Pancreas (tissue), 10 donors: ENCODE results near the gene XPO6. TPM values are rescaled to one million over a fixed set of nuclear protein-coding genes. Genes with fewer than 3 reads are reported as not detected.

Source experiments
- ATAC-seq, 4 donors: fragments of 200-7000 bp; cut with Tn5 transposase; one replicate each; pipeline versions ENCODE4 v1.8.0 to v1.9.1; 2020; ENCODE audit warnings: mild to moderate bottlenecking in 4 of 4, moderate library complexity in 4 of 4
- DNase-seq, 6 donors: peaks; one replicate each; pipeline ENCODE4 v3.0.0-alpha.2; 2020
- FAIRE-seq: peaks from 2 replicates; lab custom pipeline; 2012; peaks lifted over from hg19 to GRCh38; lab: Jason Lieb, UNC
- H3K27ac ChIP-seq, 4 donors: fragments of 200-600 bp; sonication (generic); 1 replicate in 3 of 4; 2 replicates in 1 of 4; pipeline versions ENCODE4 v1.5.0 to v1.8.0; 2020
- H3K27me3 ChIP-seq, 4 donors: fragments of 200-600 bp; one replicate each; pipeline ENCODE4 v1.8.0; 2021
- H3K36me3 ChIP-seq, 3 donors: fragments of 200-600 bp; sonication (generic) in 1 of 3; one replicate each; pipeline versions ENCODE4 v1.5.0 to v1.8.0; 2020 to 2021
- H3K4me1 ChIP-seq, 3 donors: fragments of 200-600 bp; one replicate each; pipeline ENCODE4 v1.8.0; 2021
- H3K4me3 ChIP-seq, 4 donors: fragments of 200-600 bp; sonication (generic) in 2 of 4; one replicate each; pipeline versions ENCODE4 v1.5.0 to v1.8.0; 2020 to 2021
- H3K9me3 ChIP-seq, 4 donors: fragments of 200-600 bp; one replicate each; pipeline ENCODE4 v1.8.0; 2021
- CTCF ChIP-seq, 4 donors: fragments of 200-600 bp; sonication (generic) in 3 of 4; IDR thresholded peaks; one replicate each; pipeline versions ENCODE4 v1.5.0 to v1.8.0; 2021; ENCODE audit warnings: antibody characterized with exemption in 4 of 4
- WGBS, 2 donors: extraction: QIAGEN DNeasy Blood & Tissue Kit; methylation state at CpG; one replicate each; pipeline ENCODE4 v1.1.7; 2013; 5-methylcytosine and 5-hydroxymethylcytosine counted together
- intact Hi-C, 3 donors: fragments of 100-400 bp; cut with DNase I; formaldehyde crosslinking; loops; one replicate each; pipeline versions ENCODE4 v1.11.1 to v1.14.2; 2022
- polyA plus RNA-seq, 2 donors: library from polyadenylated mRNA; stranded (reverse); fragments of 200-250 nt; gene quantifications; one replicate each; pipeline ENCODE4 v1.2.3, GENCODE V29; 2013
- total RNA-seq, 6 donors: library from RNA; stranded (reverse); fragmentation: NEBNext Ultra II Directional in 4 of 6; extraction: Animal tissue kit (Norgen Biotek cat#: 25700) in 4 of 6; gene quantifications; one replicate each; pipeline versions ENCODE4 v1.2.1 to v1.2.4, GENCODE V29; 2021 to 2023
- donor health status: healthy with polysubstance abuse.
- donor health status: DM: no; HTN: no; CAD: no; lungs with moderate emphysema.
- donor health status: DM: no; HTN: no; CAD: no.
- donor health status: control.
- donor health status: control.
- donor health status: Bipolar disorder and iron deficiency.
- donor health status: DM: yes; HTN: yes; CAD: no.
- donor health status: DM: no; HTN: no; CAD: no.
- donor health status: DM: no; HTN: no; CAD: no.
- donor health status: DM: yes; HTN: yes; CAD: no.

The XPO6 gene
- total and polyA plus RNA-seq, 8 donors = 32.6 to 73.6 (median 38.5) TPM

GRCh38 chr16:28098959-28099945 lies 112.5 kb downstream of the XPO6 start:
- DNase-seq (peak in 1 of 6 donors; percentile 36), ATAC-seq (no peak), FAIRE-seq (no peak)
- Histone ChIP-seq H3K27me3 (no peaks in the 10 kb centered on the region), H3K4me3 (no peak overlapping the region), H3K9me3 (no peaks in the 10 kb centered on the region), H3K4me1 (no peaks in the 10 kb centered on the region), H3K36me3 (peaks cover 0 to 47% (median 3%) of the 10 kb centered on the region in 3 donors), H3K27ac (no peak overlapping the region)
- TF ChIP-seq CTCF (IDR thresholded peaks at IDR 0.05) = no peak
- WGBS, 2 donors = 93 to 97% methylated on average over 20 of the region's 20 CpGs
- intact Hi-C loops = no loop called here

- FAIRE-seq (no peak), ATAC-seq (no peak), DNase-seq (peak in 1 of 6 donors; percentile 45)
- intact Hi-C loops = no loop called here
- Histone ChIP-seq H3K9me3 (no peaks in the 10 kb centered on the region), H3K27ac (no peak overlapping the region), H3K36me3 (peaks cover 0 to 38% (median 3%) of the 10 kb centered on the region in 3 donors), H3K4me3 (no peak overlapping the region), H3K27me3 (no peaks in the 10 kb centered on the region), H3K4me1 (no peaks in the 10 kb centered on the region)
- no peak for TF ChIP-seq CTCF (IDR thresholded peaks at IDR 0.05)
- WGBS, 2 donors = 90 to 91% methylated on average over 20 to 21 of the region's 21 CpGs
Measured at GRCh38 chr16:28098171-28098958, 113.4 kb downstream of the XPO6 start.

GRCh38 chr16:28096983-28097899 lies 114.5 kb downstream of the XPO6 start:
- DNase-seq (peak in 1 of 6 donors; percentile 53), FAIRE-seq (no peak)

More at GRCh38 chr16:28096983-28097899, 114.5 kb downstream of the XPO6 start:
- Histone ChIP-seq H3K4me1 (no peaks in the 10 kb centered on the region), H3K27ac (no peak overlapping the region), H3K9me3 (no peaks in the 10 kb centered on the region), H3K27me3 (no peaks in the 10 kb centered on the region), H3K36me3 (peaks cover 0 to 28% (median 3%) of the 10 kb centered on the region in 3 donors), H3K4me3 (no peak overlapping the region)
- intact Hi-C loops = no loop called here
- peak in 1 of 4 donors; percentile 11 for ATAC-seq
- TF ChIP-seq CTCF (IDR thresholded peaks at IDR 0.05) = no peak
- 77 to 84% methylated on average over 17 of the region's 17 CpGs for WGBS, 2 donors
